T47D (cell line): ENCODE results near the gene TYW3.

Experiments
- DNase-seq, 2 experiments: peaks; one replicate each; pipeline versions ENCODE4 v3.0.0 to v3.0.0-alpha.2; 2011 to 2012; ENCODE audit warnings: low read depth in 1 of 2, low spot score in 1 of 2
- JUND ChIP-seq: IDR thresholded peaks from 2 replicates; pipeline ENCODE4 v1.6.1; 2012; ENCODE audit warnings: low read depth
- in situ Hi-C: cut with HindIII; loops from 2 replicates; pipeline ENCODE4 v1.10.0; 2016; ENCODE audit warnings: low sequenced_read_pairs, low pct_unique_long_range_greater_than_20kb

The TYW3 gene

GRCh38 chr1:74732960-74733603, at the start of gene TYW3, which contains the start of gene CRYZ:
Gene TYW3 (plus strand): TSS chr1:74733152. CDS start chr1:74733245, 93 bp downstream.
Gene CRYZ (minus strand): TSS chr1:74733050. CDS start chr1:74724821, 8,229 bp downstream.
- TF ChIP-seq JUND, result no peak
- DNase-seq, result peak; percentile 37 to 92
- in situ Hi-C loops, result no loop called here

- no peak for TF ChIP-seq JUND
- no peak for DNase-seq
- in situ Hi-C loops, result no loop called here
Observed at GRCh38 chr1:74683656-74684055, 49.3 kb upstream of the TYW3 start.

GRCh38 chr1:74684301-74684700, 48.7 kb upstream of the TYW3 start:
- TF ChIP-seq JUND, result no peak
- in situ Hi-C loops, result no loop called here
- no peak for DNase-seq

- in situ Hi-C loops, result no loop called here
- DNase-seq, result no peak
- no peak for TF ChIP-seq JUND
Observed at GRCh38 chr1:74686928-74687327, 46.0 kb upstream of the TYW3 start.

GRCh38 chr1:74689621-74690363, 43.2 kb upstream of the TYW3 start:
- TF ChIP-seq JUND, result no peak
- peak in 1 of 2 experiments; percentile 77 for DNase-seq
- in situ Hi-C loops, result no loop called here

GRCh38 chr1:74690364-74690696, 42.6 kb upstream of the TYW3 start:
- TF ChIP-seq JUND, result no peak
- DNase-seq, result no peak
- in situ Hi-C loops, result no loop called here

GRCh38 chr1:74690909-74691308, 42.0 kb upstream of the TYW3 start:
- in situ Hi-C loops, result no loop called here
- DNase-seq, result no peak
- TF ChIP-seq JUND, result no peak

GRCh38 chr1:74693473-74693872, 39.5 kb upstream of the TYW3 start:
- no peak for TF ChIP-seq JUND
- in situ Hi-C loops, result no loop called here
- no peak for DNase-seq

- no peak for TF ChIP-seq JUND
- DNase-seq, result no peak
- in situ Hi-C loops, result no loop called here
Observed at GRCh38 chr1:74697832-74698231, 35.1 kb upstream of the TYW3 start.

GRCh38 chr1:74699331-74699730, 33.6 kb upstream of the TYW3 start:
- in situ Hi-C loops, result no loop called here
- no peak for DNase-seq
- no peak for TF ChIP-seq JUND

GRCh38 chr1:74703386-74704182, 29.4 kb upstream of the TYW3 start:
- DNase-seq, result no peak
- in situ Hi-C loops, result no loop called here
- no peak for TF ChIP-seq JUND

- TF ChIP-seq JUND, result no peak
- in situ Hi-C loops, result no loop called here
- peak in 1 of 2 experiments; percentile 43 for DNase-seq
Observed at GRCh38 chr1:74712881-74713280, 20.1 kb upstream of the TYW3 start.

- no peak for DNase-seq
- no peak for TF ChIP-seq JUND
- in situ Hi-C loops, result no loop called here
Observed at GRCh38 chr1:74713849-74714248, 19.1 kb upstream of the TYW3 start.
